ENCODE results near the gene BIRC3. TPM values are rescaled to one million over a fixed set of nuclear protein-coding genes. Genes with fewer than 3 reads are reported as not detected.

Gene BIRC3
- total and polyA plus RNA-seq, 2 experiments from 2014 or later: 11.5 to 11.6 TPM

GRCh38 chr11:102279641-102280170 is 37.6 kb upstream of the BIRC3 start:
- H3K36me3 ChIP-seq (replicated peaks; ENCODE audit: insufficient read depth, low read depth): no peaks in the 10 kb centered on the region
- peaks cover 27% of the 10 kb centered on the region for H3K4me1 ChIP-seq (ENCODE audit: insufficient read depth)
- H4K20me1 ChIP-seq (ENCODE audit: insufficient read depth, poor library complexity, severe bottlenecking): no peaks in the 10 kb centered on the region
- H3K79me2 ChIP-seq: no peaks in the 10 kb centered on the region
- WGBS (ENCODE audit: low lambda C conversion rate, missing lambda C conversion rate): 19% methylated on average over 13 of the region's 13 CpGs
- H3K9me2 ChIP-seq (replicated peaks; ENCODE audit: insufficient read depth): no peaks in the 10 kb centered on the region
- TF ChIP-seq CTCF (IDR thresholded peaks at IDR 0.05; ENCODE audit: poor library complexity): peak; percentile 35
- no peak for TF ChIP-seq EZH2phosphoT487 (IDR thresholded peaks at IDR 0.05; ENCODE audit: low read depth, severe bottlenecking, unreplicated experiment)
- TF ChIP-seq EZH2 (IDR thresholded peaks at IDR 0.05; ENCODE audit: borderline replicate concordance): no peak
- peak overlapping the region; percentile 63 for H3K4me2 ChIP-seq
- H3K27ac ChIP-seq: peak overlapping the region; percentile 51
- no peaks in the 10 kb centered on the region for H3K9me3 ChIP-seq (ENCODE audit: low read depth)
- H3K4me3 ChIP-seq: no peak overlapping the region
- peak overlapping the region; percentile 10 for H2AFZ ChIP-seq
- no peaks in the 10 kb centered on the region for H3K27me3 ChIP-seq
- DNase-seq (ENCODE audit: low spot score): peak; percentile 50

GRCh38 chr11:102280245-102280833 is 36.9 kb upstream of the BIRC3 start:
- Histone ChIP-seq H3K79me2 (no peaks in the 10 kb centered on the region), H3K4me1 (ENCODE audit: insufficient read depth) (peaks cover 27% of the 10 kb centered on the region), H3K27me3 (no peaks in the 10 kb centered on the region), H3K9me2 (replicated peaks; ENCODE audit: insufficient read depth) (no peaks in the 10 kb centered on the region), H3K9me3 (ENCODE audit: low read depth) (no peaks in the 10 kb centered on the region), H2AFZ (peak overlapping the region; percentile 7), H4K20me1 (ENCODE audit: insufficient read depth, poor library complexity, severe bottlenecking) (no peaks in the 10 kb centered on the region), H3K4me3 (no peak overlapping the region), H3K4me2 (peak overlapping the region; percentile 63), H3K27ac (peak overlapping the region; percentile 51), H3K36me3 (replicated peaks; ENCODE audit: insufficient read depth, low read depth) (no peaks in the 10 kb centered on the region)
- WGBS (ENCODE audit: low lambda C conversion rate, missing lambda C conversion rate): 53% methylated on average over 4 of the region's 4 CpGs
- DNase-seq (ENCODE audit: low spot score): no peak
- TF ChIP-seq EZH2 (IDR thresholded peaks at IDR 0.05; ENCODE audit: borderline replicate concordance) (no peak), EZH2phosphoT487 (IDR thresholded peaks at IDR 0.05; ENCODE audit: low read depth, severe bottlenecking, unreplicated experiment) (no peak), CTCF (IDR thresholded peaks at IDR 0.05; ENCODE audit: poor library complexity) (no peak)

DNA sequence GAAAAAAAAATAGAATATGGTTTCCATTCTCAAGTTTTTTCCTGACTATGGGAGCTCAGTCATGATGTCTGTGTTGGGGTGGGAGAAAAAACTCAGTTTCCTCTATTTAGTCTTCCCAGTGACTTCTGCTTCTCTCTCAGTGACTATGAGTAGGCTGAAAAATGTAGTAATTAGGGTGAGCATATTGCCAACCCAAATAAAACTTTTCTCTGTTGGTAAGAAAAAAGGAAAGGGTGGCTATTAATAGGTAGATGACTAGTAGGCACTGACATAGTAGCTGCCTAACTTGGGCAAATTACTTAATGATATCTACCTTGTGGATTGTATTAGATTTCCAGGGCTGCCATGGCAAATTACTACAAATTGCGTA is 34.2 kb upstream of the BIRC3 start:
- H3K4me1 ChIP-seq (ENCODE audit: insufficient read depth): peaks cover 19% of the 10 kb centered on the region
- H3K27me3 ChIP-seq: no peaks in the 10 kb centered on the region
- DNase-seq (ENCODE audit: low spot score): no peak
- H3K79me2 ChIP-seq: no peaks in the 10 kb centered on the region
- no peak overlapping the region for H2AFZ ChIP-seq
- no peaks in the 10 kb centered on the region for H3K9me2 ChIP-seq (replicated peaks; ENCODE audit: insufficient read depth)
- no peak overlapping the region for H3K4me3 ChIP-seq
- H3K27ac ChIP-seq: no peak overlapping the region
- no peaks in the 10 kb centered on the region for H4K20me1 ChIP-seq (ENCODE audit: insufficient read depth, poor library complexity, severe bottlenecking)
- WGBS (ENCODE audit: low lambda C conversion rate, missing lambda C conversion rate): 100% methylated on average over 1 of the region's 1 CpG
- H3K4me2 ChIP-seq: no peak overlapping the region
- TF ChIP-seq EZH2phosphoT487 (IDR thresholded peaks at IDR 0.05; ENCODE audit: low read depth, severe bottlenecking, unreplicated experiment) (no peak), CTCF (IDR thresholded peaks at IDR 0.05; ENCODE audit: poor library complexity) (no peak), EZH2 (IDR thresholded peaks at IDR 0.05; ENCODE audit: borderline replicate concordance) (no peak)
- H3K9me3 ChIP-seq (ENCODE audit: low read depth): no peaks in the 10 kb centered on the region
- no peaks in the 10 kb centered on the region for H3K36me3 ChIP-seq (replicated peaks; ENCODE audit: insufficient read depth, low read depth)
